H1 (cell line): ENCODE data around the gene KMT5B. TPM values are rescaled to one million over a fixed set of nuclear protein-coding genes. Genes with fewer than 3 reads are reported as not detected.

Experiments used
- CTCF ChIA-PET: fragments of 300-600 bp; sonication (Branson Sonifier 250); formaldehyde crosslinking; loops from one replicate; lab custom pipeline; 2021; ENCODE audit not compliant: partially characterized antibody; lab: Charles Lee
- POLR2A ChIA-PET: fragments of 300-600 bp; sonication (Branson Sonifier 250); formaldehyde crosslinking; loops from one replicate; lab custom pipeline; 2021; ENCODE audit warnings: inconsistent platforms; ENCODE audit not compliant: partially characterized antibody; lab: Charles Lee
- DNase-seq, 2 experiments: peaks; one replicate each; pipeline versions ENCODE4 v3.0.0 to v3.0.0-alpha.2; 2010 to 2022; ENCODE audit warnings: low spot score in 2 of 2, low read depth in 1 of 2, mixed read lengths in 1 of 2
- FAIRE-seq: peaks from 2 replicates; lab custom pipeline; 2011; peaks lifted over from hg19 to GRCh38; lab: Jason Lieb, UNC
- H2AFZ ChIP-seq: 2 replicates; pipeline ENCODE4 v1.8.1; 2012; ENCODE audit warnings: low read length, inconsistent platforms
- H2AK5ac ChIP-seq: 2 replicates; pipeline ENCODE4 v1.6.1; 2013; ENCODE audit warnings: low read depth, low read length
- H2BK120ac ChIP-seq: replicated peaks from 2 replicates; pipeline ENCODE3; 2013; ENCODE audit warnings: low read depth, low read length, inconsistent platforms
- H2BK12ac ChIP-seq: 2 replicates; pipeline ENCODE4 v1.6.1; 2013; ENCODE audit warnings: low read depth, low read length
- H2BK15ac ChIP-seq: 2 replicates; pipeline ENCODE4 v1.6.1; 2013; ENCODE audit warnings: low read length
- H2BK20ac ChIP-seq: 2 replicates; pipeline ENCODE4 v1.6.1; 2013; ENCODE audit warnings: low read length
- H2BK5ac ChIP-seq: 2 replicates; pipeline ENCODE4 v1.6.1; 2013; ENCODE audit warnings: low read depth, low read length
- H3K14ac ChIP-seq: 2 replicates; pipeline ENCODE4 v1.6.1; 2013; ENCODE audit warnings: inconsistent platforms; ENCODE audit not compliant: insufficient read length
- H3K18ac ChIP-seq: 2 replicates; pipeline ENCODE4 v1.6.1; 2013; ENCODE audit warnings: low read length; ENCODE audit errors: extremely low read depth
- H3K23ac ChIP-seq: 2 replicates; pipeline ENCODE4 v1.6.1; 2013; ENCODE audit warnings: inconsistent platforms; ENCODE audit not compliant: insufficient read length
- H3K23me2 ChIP-seq: 2 replicates; pipeline ENCODE4 v1.6.1; 2013; ENCODE audit warnings: low read depth, low read length
- H3K27ac ChIP-seq: 2 replicates; pipeline ENCODE4 v1.6.1; 2011; ENCODE audit warnings: low read depth, low read length, inconsistent platforms
- H3K27me3 ChIP-seq, 4 experiments: replicated peaks in 1 of 4; 1 replicate in 1 of 4; 2 replicates in 3 of 4; pipeline versions ENCODE4 v1.6.1 to v1.8.1; 2011 to 2013; ENCODE audit warnings: low read length in 3 of 4, mild to moderate bottlenecking in 3 of 4, inconsistent platforms in 2 of 4, mixed read lengths in 2 of 4, moderate library complexity in 1 of 4; ENCODE audit not compliant: control insufficient read depth in 3 of 4, insufficient read depth in 3 of 4; ENCODE audit errors: extremely low read depth in 1 of 4
- H3K36me3 ChIP-seq, 4 experiments: 2 replicates each; pipeline versions ENCODE4 v1.6.1 to v1.8.1; 2011 to 2013; ENCODE audit warnings: mild to moderate bottlenecking in 4 of 4, low read length in 3 of 4, moderate library complexity in 2 of 4, control low read depth in 1 of 4, inconsistent platforms in 1 of 4; ENCODE audit not compliant: insufficient read depth in 4 of 4, control insufficient read depth in 2 of 4
- H3K4ac ChIP-seq: replicated peaks from 2 replicates; pipeline ENCODE3; 2013; ENCODE audit warnings: low read length, low read depth, mixed read lengths, inconsistent platforms; ENCODE audit not compliant: insufficient read length
- H3K4me1 ChIP-seq, 4 experiments: replicated peaks in 1 of 4; 1 replicate in 1 of 4; 2 replicates in 3 of 4; pipeline versions ENCODE4 v1.6.1 to v1.8.1; 2011 to 2013; ENCODE audit warnings: low read length in 3 of 4, inconsistent platforms in 2 of 4, mixed read lengths in 1 of 4; ENCODE audit not compliant: insufficient read depth in 4 of 4, control insufficient read depth in 3 of 4
- H3K4me2 ChIP-seq, 2 experiments: 2 replicates each; pipeline versions ENCODE4 v1.6.1 to v1.8.1; 2011 to 2013; ENCODE audit warnings: low read depth in 2 of 2, low read length in 2 of 2, control low read depth in 1 of 2, inconsistent platforms in 1 of 2, mild to moderate bottlenecking in 1 of 2; ENCODE audit not compliant: insufficient read depth in 1 of 2
- H3K4me3 ChIP-seq, 4 experiments: fragments of 200-600, 300-600 bp in 1 of 4; sonication (generic), shearing (Covaris generic), sonication (Bioruptor Twin) in 1 of 4; 2 replicates each; pipeline versions ENCODE4 v1.5.1 to v1.8.1; 2011 to 2016; ENCODE audit warnings: low read length in 4 of 4, low read depth in 3 of 4, control low read depth in 2 of 4, inconsistent platforms in 2 of 4, mild to moderate bottlenecking in 2 of 4, mixed read lengths in 1 of 4, moderate library complexity in 1 of 4; ENCODE audit not compliant: insufficient read depth in 2 of 4; ENCODE audit errors: extremely low read depth in 1 of 4
- H3K56ac ChIP-seq: replicated peaks from 2 replicates; pipeline ENCODE3; 2013; ENCODE audit warnings: low read depth, mild to moderate bottlenecking, mixed read lengths, low read length, inconsistent platforms; ENCODE audit not compliant: insufficient read length
- H3K79me1 ChIP-seq: 2 replicates; pipeline ENCODE4 v1.6.1; 2013; ENCODE audit warnings: low read depth, low read length, control low read depth
- H3K79me2 ChIP-seq, 2 experiments: 2 replicates each; pipeline versions ENCODE4 v1.6.1 to v1.8.1; 2012 to 2013; ENCODE audit warnings: low read length in 2 of 2, mild to moderate bottlenecking in 2 of 2, inconsistent platforms in 1 of 2; ENCODE audit not compliant: insufficient read depth in 2 of 2, control insufficient read depth in 1 of 2
- H3K9ac ChIP-seq, 4 experiments: replicated peaks in 1 of 4; 1 replicate in 1 of 4; 2 replicates in 3 of 4; pipeline versions ENCODE4 v1.6.1 to v1.8.1; 2011 to 2013; ENCODE audit warnings: low read depth in 3 of 4, low read length in 3 of 4, control low read depth in 2 of 4, mild to moderate bottlenecking in 2 of 4, moderate library complexity in 2 of 4, inconsistent platforms in 1 of 4; ENCODE audit errors: extremely low read depth in 1 of 4
- H3K9me3 ChIP-seq, 2 experiments: 2 replicates each; pipeline versions ENCODE4 v1.6.1 to v1.8.1; 2012 to 2013; ENCODE audit warnings: mild to moderate bottlenecking in 2 of 2, moderate library complexity in 2 of 2, control low read depth in 1 of 2, inconsistent platforms in 1 of 2, low read depth in 1 of 2, low read length in 1 of 2, mixed read lengths in 1 of 2; ENCODE audit not compliant: insufficient read depth in 2 of 2
- H4K20me1 ChIP-seq, 2 experiments: replicated peaks in 1 of 2; 2 replicates each; pipeline versions ENCODE3 to v1.8.1; 2011 to 2013; ENCODE audit warnings: inconsistent platforms in 2 of 2, low read length in 2 of 2, mild to moderate bottlenecking in 1 of 2; ENCODE audit not compliant: insufficient read depth in 2 of 2, control insufficient read depth in 1 of 2
- H4K5ac ChIP-seq: 2 replicates; pipeline ENCODE4 v1.6.1; 2013; ENCODE audit warnings: low read length, low read depth, mixed read lengths, inconsistent platforms; ENCODE audit not compliant: insufficient read length
- H4K8ac ChIP-seq: 2 replicates; pipeline ENCODE4 v1.8.0; 2013; ENCODE audit warnings: mild to moderate bottlenecking, moderate library complexity, low read length, inconsistent platforms; ENCODE audit not compliant: insufficient read depth; ENCODE audit errors: extremely low read depth
- H4K91ac ChIP-seq: replicated peaks from 2 replicates; pipeline ENCODE3; 2013; ENCODE audit warnings: low read length, mixed read lengths, inconsistent platforms; ENCODE audit not compliant: insufficient read length
- EP300 ChIP-seq, 2 experiments: IDR thresholded peaks; 1 replicate in 1 of 2; 2 replicates in 1 of 2; pipeline ENCODE4 v1.6.1; 2011 to 2012; ENCODE audit warnings: low read depth in 2 of 2, low read length in 2 of 2, mild to moderate bottlenecking in 2 of 2, borderline replicate concordance in 1 of 2, inconsistent platforms in 1 of 2, moderate library complexity in 1 of 2
- EZH2 ChIP-seq: fragments of 200-600 bp; sonication (generic); IDR thresholded peaks from 2 replicates; pipeline ENCODE4 v1.7.1; 2012; ENCODE audit warnings: low read depth, mild to moderate bottlenecking, moderate library complexity, low read length, inconsistent platforms; ENCODE audit not compliant: severe bottlenecking
- HDAC2 ChIP-seq, 2 experiments: fragments of 300-600 bp in 1 of 2; sonication (generic) in 1 of 2; IDR thresholded peaks; 2 replicates each; pipeline ENCODE4 v1.6.1; 2011 to 2012; ENCODE audit warnings: low read depth in 2 of 2, low read length in 2 of 2, mild to moderate bottlenecking in 2 of 2, moderate library complexity in 2 of 2, borderline replicate concordance in 1 of 2, inconsistent platforms in 1 of 2
- HDAC6 ChIP-seq: IDR thresholded peaks from one replicate; pipeline ENCODE4 v1.7.1; 2012; ENCODE audit warnings: low read depth, mild to moderate bottlenecking, inconsistent platforms, low read length, moderate library complexity
- MAFK ChIP-seq: IDR thresholded peaks from 2 replicates; pipeline ENCODE4 v1.6.1; 2012; ENCODE audit warnings: low read depth, mild to moderate bottlenecking, improper control_type of control experiment, low read length
- POU5F1 ChIP-seq: IDR thresholded peaks from 2 replicates; pipeline ENCODE4 v1.6.1; 2011; ENCODE audit warnings: low read depth, mild to moderate bottlenecking, low read length, moderate library complexity
- SIX5 ChIP-seq: IDR thresholded peaks from 2 replicates; pipeline ENCODE4 v1.6.1; 2011; ENCODE audit warnings: mild to moderate bottlenecking, low read depth, low read length
- SRF ChIP-seq: IDR thresholded peaks from 2 replicates; pipeline ENCODE4 v1.6.1; 2011; ENCODE audit warnings: mild to moderate bottlenecking, low read depth, low read length, moderate library complexity
- TBP ChIP-seq: IDR thresholded peaks from 2 replicates; pipeline ENCODE4 v1.6.1; 2011; ENCODE audit warnings: low read depth, low read length, improper control_type of control experiment
- TCF12 ChIP-seq: IDR thresholded peaks from 2 replicates; pipeline ENCODE4 v1.6.1; 2011; ENCODE audit warnings: low read depth, mild to moderate bottlenecking, low read length
- WGBS, 2 experiments: shearing (Covaris generic) in 1 of 2; methylation state at CpG; one replicate each; pipeline versions ENCODE4 v1.1.6 to v1.1.7; 2013 to 2015; ENCODE audit warnings: low lambda C conversion rate in 2 of 2, mixed read lengths in 2 of 2, inconsistent platforms in 1 of 2, low coverage in 1 of 2, missing lambda C conversion rate in 1 of 2; ENCODE audit not compliant: insufficient replicate concordance in 2 of 2, insufficient coverage in 1 of 2, insufficient read length in 1 of 2; ENCODE audit errors: extremely low coverage in 1 of 2, missing lambda C conversion rate in 1 of 2; 5-methylcytosine and 5-hydroxymethylcytosine counted together
- polyA plus RNA-seq, 7 experiments: library from polyadenylated mRNA; depleted of rRNA in 3 of 7; stranded (reverse) in 5 of 7; unstranded in 2 of 7; fragments of >200 nt in 5 of 7; fragments of 200-250 nt in 2 of 7; gene quantifications; 1 replicate in 5 of 7; 2 replicates in 1 of 7; 4 replicates in 1 of 7; pipeline versions ENCODE4 v1.2.1 to v1.2.3, GENCODE V29; 2011 to 2013; ENCODE audit warnings: missing spikeins in 2 of 7, mixed read lengths in 2 of 7
- total RNA-seq: library from RNA; stranded (reverse); fragmentation: NEBNext Ultra II Directional; extraction: Animal tissue kit (Norgen Biotek cat#: 25700); gene quantifications from 2 replicates; pipeline ENCODE4 v1.2.1, GENCODE V29; 2021
- TF ChIP-seq, protein P1 (sequence below): IDR thresholded peaks from 2 replicates; pipeline ENCODE4 v1.6.1; 2012; ENCODE audit warnings: inconsistent platforms
- TF ChIP-seq, protein P2 (sequence below): IDR thresholded peaks from 2 replicates; pipeline ENCODE4 v1.6.1; 2011; ENCODE audit warnings: low read length, improper control_type of control experiment

The KMT5B gene
- total and polyA plus RNA-seq, 2 of the 8 experiments (the other 6 are each of a cell fraction or from before 2014, with no cell fraction given), result 11.0 to 40.8 TPM

DNA sequence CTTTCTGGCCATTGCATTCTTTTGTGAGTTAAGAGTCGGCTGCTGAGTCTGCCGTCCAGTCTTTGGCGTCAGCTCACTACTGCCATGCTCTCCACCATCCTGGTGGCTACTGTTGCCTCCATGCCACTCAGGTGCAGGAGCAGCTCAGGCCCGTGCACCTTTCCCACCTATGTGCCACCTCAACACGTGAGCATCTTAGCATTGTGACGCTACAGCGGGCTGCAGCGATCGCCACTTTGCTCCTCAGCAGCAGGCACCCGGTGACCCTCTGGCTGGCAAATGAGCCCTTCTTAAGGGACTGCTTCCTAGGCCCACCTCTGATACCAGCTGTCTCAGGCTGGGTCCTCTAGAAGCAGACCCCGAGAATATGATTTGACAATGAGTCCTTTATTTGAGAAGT lies 11.5 kb upstream of the KMT5B start:
- no peak for FAIRE-seq
- 92% methylated on average over 11 of the region's 11 CpGs; no CpG with 5 or more reads in 1 of the 2 experiments for WGBS, 2 experiments
- no peak for TF ChIP-seq EP300 (IDR thresholded peaks at IDR 0.05; ENCODE audit: borderline replicate concordance in 1 of 2, low read depth in 2 of 2, low read length in 2 of 2)
- TF ChIP-seq, protein P1, sequence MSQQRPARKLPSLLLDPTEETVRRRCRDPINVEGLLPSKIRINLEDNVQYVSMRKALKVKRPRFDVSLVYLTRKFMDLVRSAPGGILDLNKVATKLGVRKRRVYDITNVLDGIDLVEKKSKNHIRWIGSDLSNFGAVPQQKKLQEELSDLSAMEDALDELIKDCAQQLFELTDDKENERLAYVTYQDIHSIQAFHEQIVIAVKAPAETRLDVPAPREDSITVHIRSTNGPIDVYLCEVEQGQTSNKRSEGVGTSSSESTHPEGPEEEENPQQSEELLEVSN, result no peak
- no peak for TF ChIP-seq HDAC6
- TF ChIP-seq TCF12, result no peak
- no peak for TF ChIP-seq SIX5
- TF ChIP-seq, protein P2, sequence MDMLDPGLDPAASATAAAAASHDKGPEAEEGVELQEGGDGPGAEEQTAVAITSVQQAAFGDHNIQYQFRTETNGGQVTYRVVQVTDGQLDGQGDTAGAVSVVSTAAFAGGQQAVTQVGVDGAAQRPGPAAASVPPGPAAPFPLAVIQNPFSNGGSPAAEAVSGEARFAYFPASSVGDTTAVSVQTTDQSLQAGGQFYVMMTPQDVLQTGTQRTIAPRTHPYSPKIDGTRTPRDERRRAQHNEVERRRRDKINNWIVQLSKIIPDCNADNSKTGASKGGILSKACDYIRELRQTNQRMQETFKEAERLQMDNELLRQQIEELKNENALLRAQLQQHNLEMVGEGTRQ, result no peak
- no peak for TF ChIP-seq SRF
- TF ChIP-seq TBP, result no peak
- TF ChIP-seq EZH2, result no peak
- no peak for TF ChIP-seq MAFK
- no peak for TF ChIP-seq HDAC2 (IDR thresholded peaks at IDR 0.05; ENCODE audit: borderline replicate concordance in 1 of 2, low read depth in 2 of 2, low read length in 2 of 2)
- TF ChIP-seq POU5F1, result no peak

More for the DNA sequence above, 11.5 kb upstream of the KMT5B start:
- no peak overlapping the region for H2BK120ac ChIP-seq
- H3K4me1 ChIP-seq, result no peaks in the 10 kb centered on the region
- ChIA-PET CTCF (interaction anchor here (0.8 to 1.6 kb wide), 3 partner anchors 21 to 264 kb away, joined by 3 read pairs; no protein-coding TSS in a partner anchor), POLR2A (interaction anchor here (1.1 to 3.7 kb wide), 2 partner anchors 10 to 172 kb away, joined by 4 to 17 read pairs; partner anchors contain the start of gene KMT5B)
- 0 out of 2 replicates have a peak overlapping the region, but pooled peaks have one; percentile 18 for H2BK20ac ChIP-seq
- peaks cover 0 to 2% (median 0%) of the 10 kb centered on the region in 4 experiments; a peak in 1 of 7 replicates for H3K27me3 ChIP-seq
- H3K9me3 ChIP-seq, result peaks cover 2 to 4% of the 10 kb centered on the region in 2 experiments; a peak in 2 of 4 replicates
- no peak overlapping the region for H3K9ac ChIP-seq
- no peak overlapping the region for H3K23ac ChIP-seq
- H3K36me3 ChIP-seq, result no peaks in the 10 kb centered on the region
- no peak overlapping the region for H3K18ac ChIP-seq
- no peak overlapping the region for H4K5ac ChIP-seq
- no peak overlapping the region for H2BK5ac ChIP-seq
- no peaks in the 10 kb centered on the region for H3K23me2 ChIP-seq
- no peaks in the 10 kb centered on the region for H3K79me2 ChIP-seq
- peak overlapping the region; percentile 77 for H3K4ac ChIP-seq
- no peak overlapping the region for H3K4me3 ChIP-seq
- no peak overlapping the region for H4K8ac ChIP-seq
- H2BK15ac ChIP-seq, result no peak overlapping the region
- H2AK5ac ChIP-seq, result no peak overlapping the region
- DNase-seq, result no peak
- no peak overlapping the region for H4K91ac ChIP-seq
- no peak overlapping the region for H3K14ac ChIP-seq
- no peak overlapping the region for H3K56ac ChIP-seq
- H4K20me1 ChIP-seq, result peaks cover 0 to 2% of the 10 kb centered on the region in 2 experiments
- no peak overlapping the region for H3K27ac ChIP-seq
- H3K79me1 ChIP-seq, result no peaks in the 10 kb centered on the region
- no peak overlapping the region for H3K4me2 ChIP-seq
- H2AFZ ChIP-seq, result no peak overlapping the region
- no peak overlapping the region for H2BK12ac ChIP-seq
